Gastrocnemius medialis (tissue), 4 donors: ENCODE measurements around the gene EZR.

Source experiments
- POLR2A ChIP-seq, 2 donors: fragments of 450-650 bp; IDR thresholded peaks; one replicate each; pipeline ENCODE4 v1.6.1; 2017; ENCODE audit warnings: antibody characterized with exemption in 2 of 2, mild to moderate bottlenecking in 2 of 2, moderate library complexity in 2 of 2
- TF ChIP-seq, protein P1 (sequence below), 5 experiments: fragments of 450-650 bp in 3 of 5; fragments of 200-600 bp in 2 of 5; sonication (generic) in 2 of 5; IDR thresholded peaks in 4 of 5; conservative IDR thresholded peaks in 1 of 5; 1 replicate in 4 of 5; 2 replicates in 1 of 5; pipeline ENCODE4 v1.5.1; 2016 to 2019; ENCODE audit warnings: antibody characterized with exemption in 5 of 5, mild to moderate bottlenecking in 3 of 5, moderate library complexity in 3 of 5

DNA sequence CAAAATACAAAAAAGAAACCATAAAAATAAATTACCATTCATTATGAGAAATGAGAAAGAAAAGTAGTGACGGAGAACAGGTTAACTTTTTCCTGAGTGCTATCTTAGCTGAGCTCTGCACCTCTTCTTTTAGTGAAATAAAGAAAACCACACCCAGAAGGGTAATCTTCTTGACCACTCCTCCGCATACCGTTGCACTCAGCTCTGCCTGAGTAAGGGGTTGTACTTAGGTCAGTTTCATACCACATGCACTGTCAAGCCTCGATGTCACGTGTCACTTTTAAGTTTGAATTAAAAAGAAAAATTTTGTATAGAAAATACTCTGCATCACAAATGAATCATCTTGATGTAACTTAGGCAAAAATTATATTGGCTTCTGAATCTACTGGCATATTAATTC is 2.8 kb downstream of the EZR start:
- TF ChIP-seq, protein P1, sequence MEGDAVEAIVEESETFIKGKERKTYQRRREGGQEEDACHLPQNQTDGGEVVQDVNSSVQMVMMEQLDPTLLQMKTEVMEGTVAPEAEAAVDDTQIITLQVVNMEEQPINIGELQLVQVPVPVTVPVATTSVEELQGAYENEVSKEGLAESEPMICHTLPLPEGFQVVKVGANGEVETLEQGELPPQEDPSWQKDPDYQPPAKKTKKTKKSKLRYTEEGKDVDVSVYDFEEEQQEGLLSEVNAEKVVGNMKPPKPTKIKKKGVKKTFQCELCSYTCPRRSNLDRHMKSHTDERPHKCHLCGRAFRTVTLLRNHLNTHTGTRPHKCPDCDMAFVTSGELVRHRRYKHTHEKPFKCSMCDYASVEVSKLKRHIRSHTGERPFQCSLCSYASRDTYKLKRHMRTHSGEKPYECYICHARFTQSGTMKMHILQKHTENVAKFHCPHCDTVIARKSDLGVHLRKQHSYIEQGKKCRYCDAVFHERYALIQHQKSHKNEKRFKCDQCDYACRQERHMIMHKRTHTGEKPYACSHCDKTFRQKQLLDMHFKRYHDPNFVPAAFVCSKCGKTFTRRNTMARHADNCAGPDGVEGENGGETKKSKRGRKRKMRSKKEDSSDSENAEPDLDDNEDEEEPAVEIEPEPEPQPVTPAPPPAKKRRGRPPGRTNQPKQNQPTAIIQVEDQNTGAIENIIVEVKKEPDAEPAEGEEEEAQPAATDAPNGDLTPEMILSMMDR (IDR thresholded peaks at IDR 0.05 in 4 of 5, conservative IDR thresholded peaks at IDR 0.05 in 1 of 5), result no peak
- no peak for TF ChIP-seq POLR2A (IDR thresholded peaks at IDR 0.05)
